H1 (cell line): Measurements from ENCODE around the gene PHLPP1.

Experiments
- CREB1 ChIP-seq: IDR thresholded peaks from 2 replicates; pipeline ENCODE4 v1.6.1; 2012; ENCODE audit warnings: inconsistent platforms
- CTCF ChIP-seq, 3 experiments: IDR thresholded peaks; 1 replicate in 2 of 3; 2 replicates in 1 of 3; pipeline versions ENCODE4 v1.5.1 to v1.6.1; 2011; ENCODE audit warnings: low read length in 3 of 3, mild to moderate bottlenecking in 3 of 3, inconsistent platforms in 2 of 3, low read depth in 1 of 3, moderate library complexity in 1 of 3; ENCODE audit not compliant: insufficient read depth in 1 of 3; ENCODE audit errors: control extremely low read depth in 1 of 3
- EGR1 ChIP-seq: IDR thresholded peaks from 2 replicates; pipeline ENCODE4 v1.6.1; 2011; ENCODE audit warnings: low read depth, low read length, borderline replicate concordance
- MAX ChIP-seq: IDR thresholded peaks from 2 replicates; pipeline ENCODE4 v1.6.1; 2012; ENCODE audit warnings: inconsistent platforms
- RFX5 ChIP-seq: IDR thresholded peaks from 2 replicates; pipeline ENCODE4 v1.6.1; 2011; ENCODE audit warnings: low read depth, low read length, improper control_type of control experiment, borderline replicate concordance

GRCh38 chr18:62788111-62788510 lies 72.8 kb downstream of the PHLPP1 start:
- TF ChIP-seq RFX5 (no peak), MAX (no peak), CTCF (IDR thresholded peaks at IDR 0.05; ENCODE audit: control extremely low read depth in 1 of 3, insufficient read depth in 1 of 3, low read depth in 1 of 3, low read length in 3 of 3) (no peak), CREB1 (no peak), EGR1 (no peak)
